RWPE1 (cell line): ENCODE results near the gene REXO2.

Experiments
- CTCF ChIA-PET: fragments of 350-600 bp; sonication (Branson Sonifier 250); formaldehyde crosslinking; extraction: SDS; loops from one replicate; lab custom pipeline; 2021; lab: Yijun Ruan, JAX
- POLR2A ChIA-PET: fragments of 400-600 bp; formaldehyde crosslinking; extraction: SDS; loops from one replicate; lab custom pipeline; 2020; ENCODE audit warnings: antibody characterized with exemption; ENCODE audit not compliant: low non-redundant PET; lab: Yijun Ruan, JAX
- DNase-seq: peaks from one replicate; pipeline ENCODE4 v3.0.0; 2012; ENCODE audit warnings: low spot score
- H3K27ac ChIP-seq: fragments of 450-650 bp; 2 replicates; pipeline ENCODE4 v1.5.1; 2017
- TF ChIP-seq, protein P1 (sequence below): fragments of 450-650 bp; conservative IDR thresholded peaks from 2 replicates; pipeline ENCODE4 v1.5.1; 2017; ENCODE audit warnings: low read depth, mild to moderate bottlenecking

Gene REXO2

DNA sequence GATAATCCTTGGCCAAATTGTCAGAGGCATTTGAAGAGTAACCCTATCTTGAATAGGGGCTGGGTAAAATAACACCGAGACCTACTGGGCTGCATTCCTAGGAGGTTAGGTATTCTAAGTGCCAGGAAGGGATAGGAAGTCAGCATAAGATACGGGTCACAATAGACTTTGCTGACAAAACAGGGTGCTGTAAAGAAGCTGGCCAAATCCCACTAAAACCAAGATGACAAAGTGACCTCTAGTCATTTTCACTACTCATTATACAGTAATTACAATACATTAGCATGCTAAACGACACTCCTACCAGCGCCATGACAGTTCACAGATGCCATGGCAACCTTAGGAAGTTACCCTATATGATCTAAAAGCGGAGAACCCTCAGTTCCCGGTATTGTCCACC lies 964 bp upstream of the REXO2 start:
- H3K27ac ChIP-seq, result no peak overlapping the region
- POLR2A ChIA-PET, result no interaction called here
- peak; percentile 21 for DNase-seq

DNA sequence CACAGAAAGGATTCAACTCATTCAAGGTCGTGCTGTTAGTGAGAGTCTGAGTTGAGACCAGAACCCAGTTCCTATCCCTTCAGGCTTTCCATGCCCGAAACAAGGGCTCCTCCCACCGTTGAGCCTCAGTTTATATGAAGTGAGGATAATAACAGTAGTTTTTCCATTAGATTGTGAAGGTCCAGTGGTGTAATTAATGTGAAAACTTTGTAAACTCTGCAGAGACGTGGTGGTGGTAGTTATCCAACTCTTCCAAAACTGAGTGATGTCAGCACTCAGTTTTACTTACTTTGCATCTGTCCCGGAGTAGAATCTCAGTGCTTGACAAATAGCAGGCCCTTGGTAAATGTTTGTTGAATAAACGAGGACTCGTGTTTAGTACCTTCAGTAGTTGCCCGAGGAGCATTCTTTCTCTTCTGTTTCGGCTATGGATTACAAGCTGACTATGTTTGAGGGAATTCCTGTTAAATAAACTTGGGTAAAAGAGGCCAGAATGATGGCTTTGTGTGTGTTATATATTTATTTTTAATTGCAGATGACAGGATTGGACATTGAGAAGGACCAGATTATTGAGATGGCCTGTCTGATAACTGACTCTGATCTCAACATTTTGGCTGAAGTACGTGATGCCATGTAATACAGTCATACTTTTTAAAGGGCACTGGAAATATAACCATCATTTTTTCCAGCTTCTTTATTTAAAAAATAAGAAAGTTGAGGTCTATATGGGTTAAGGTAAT lies 1.0 kb downstream of the REXO2 start:
- ChIA-PET CTCF (interaction anchor here (0.6 kb wide), 1 partner anchor 546 kb away, joined by 4 read pairs; no protein-coding TSS in a partner anchor), POLR2A (no interaction called here)
- H3K27ac ChIP-seq, result peak overlapping the region; percentile 80
- DNase-seq, result no peak
- TF ChIP-seq, protein P1, sequence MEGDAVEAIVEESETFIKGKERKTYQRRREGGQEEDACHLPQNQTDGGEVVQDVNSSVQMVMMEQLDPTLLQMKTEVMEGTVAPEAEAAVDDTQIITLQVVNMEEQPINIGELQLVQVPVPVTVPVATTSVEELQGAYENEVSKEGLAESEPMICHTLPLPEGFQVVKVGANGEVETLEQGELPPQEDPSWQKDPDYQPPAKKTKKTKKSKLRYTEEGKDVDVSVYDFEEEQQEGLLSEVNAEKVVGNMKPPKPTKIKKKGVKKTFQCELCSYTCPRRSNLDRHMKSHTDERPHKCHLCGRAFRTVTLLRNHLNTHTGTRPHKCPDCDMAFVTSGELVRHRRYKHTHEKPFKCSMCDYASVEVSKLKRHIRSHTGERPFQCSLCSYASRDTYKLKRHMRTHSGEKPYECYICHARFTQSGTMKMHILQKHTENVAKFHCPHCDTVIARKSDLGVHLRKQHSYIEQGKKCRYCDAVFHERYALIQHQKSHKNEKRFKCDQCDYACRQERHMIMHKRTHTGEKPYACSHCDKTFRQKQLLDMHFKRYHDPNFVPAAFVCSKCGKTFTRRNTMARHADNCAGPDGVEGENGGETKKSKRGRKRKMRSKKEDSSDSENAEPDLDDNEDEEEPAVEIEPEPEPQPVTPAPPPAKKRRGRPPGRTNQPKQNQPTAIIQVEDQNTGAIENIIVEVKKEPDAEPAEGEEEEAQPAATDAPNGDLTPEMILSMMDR, result no peak

More for the DNA sequence above, 964 bp upstream of the REXO2 start:
- CTCF ChIA-PET, result interaction anchor here (0.8 kb wide), 1 partner anchor 18 kb away, joined by 3 read pairs; no protein-coding TSS in a partner anchor
- TF ChIP-seq, protein P1, result no peak

DNA sequence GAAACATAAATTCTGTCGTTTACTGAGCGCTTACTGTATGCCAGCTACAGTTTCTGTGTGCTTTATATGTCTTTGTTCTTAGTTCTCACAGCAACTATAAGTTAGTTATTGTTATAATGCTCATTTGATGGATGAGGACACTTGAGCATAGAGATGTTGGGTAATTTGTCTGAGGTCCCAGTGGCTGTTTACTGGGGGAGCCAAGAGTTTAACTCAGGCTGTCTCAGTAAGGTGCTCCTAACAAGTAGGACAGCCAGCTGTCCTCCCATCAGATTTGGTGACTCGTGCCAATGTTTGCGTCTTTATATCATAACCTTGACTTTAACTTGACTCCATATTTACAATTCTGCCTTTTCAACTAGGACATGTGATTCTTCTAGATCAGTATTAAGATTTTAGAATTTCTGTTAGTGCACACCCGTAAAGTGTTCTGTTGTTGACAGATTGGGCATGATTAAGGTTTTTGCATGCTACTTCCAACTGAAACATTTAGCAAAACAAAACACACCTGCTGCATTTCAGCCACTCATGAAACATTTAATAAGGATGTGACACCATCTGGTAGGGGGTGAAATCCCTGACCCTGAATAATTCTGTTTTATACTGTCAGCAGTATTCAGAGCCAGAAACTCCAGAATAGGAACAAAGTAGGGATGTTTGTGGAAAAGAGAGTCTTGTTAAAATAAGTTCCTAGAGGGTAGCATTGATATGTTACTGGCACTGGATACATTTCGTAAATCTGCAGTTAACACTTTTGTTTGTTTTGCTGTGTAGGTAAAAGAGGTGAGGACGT lies 1.9 kb downstream of the REXO2 start:
- H3K27ac ChIP-seq, result no peak overlapping the region
- CTCF ChIA-PET, result interaction anchor here (0.6 kb wide), 1 partner anchor 547 kb away, joined by 4 read pairs; no protein-coding TSS in a partner anchor
- POLR2A ChIA-PET, result no interaction called here
- TF ChIP-seq, protein P1, result no peak
- DNase-seq, result no peak

DNA sequence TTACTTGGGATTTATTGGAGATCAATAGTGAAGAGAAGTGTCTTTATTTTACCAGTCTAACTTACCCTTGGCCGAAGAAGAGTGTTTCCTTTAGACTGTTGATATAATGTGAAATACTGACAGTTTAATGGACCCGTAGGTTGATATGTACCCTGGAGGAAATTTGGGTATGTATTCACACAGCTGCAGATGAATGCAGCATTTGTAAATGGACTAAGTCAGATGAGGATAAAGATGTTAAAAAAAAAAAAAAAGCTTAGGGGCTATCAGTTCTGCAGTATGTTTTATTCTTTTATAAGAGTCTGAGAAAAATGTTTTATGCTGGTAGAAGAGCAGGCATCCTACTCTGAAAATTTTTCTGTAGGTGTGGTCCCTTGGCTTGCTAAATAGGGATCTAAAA lies 2.7 kb downstream of the REXO2 start:
- ChIA-PET POLR2A (no interaction called here), CTCF (interaction anchor here (0.6 kb wide), 2 partner anchors 103 to 449 kb away, joined by 3 to 5 read pairs; no protein-coding TSS in a partner anchor)
- TF ChIP-seq, protein P1, result no peak
- DNase-seq, result no peak
- no peak overlapping the region for H3K27ac ChIP-seq

DNA sequence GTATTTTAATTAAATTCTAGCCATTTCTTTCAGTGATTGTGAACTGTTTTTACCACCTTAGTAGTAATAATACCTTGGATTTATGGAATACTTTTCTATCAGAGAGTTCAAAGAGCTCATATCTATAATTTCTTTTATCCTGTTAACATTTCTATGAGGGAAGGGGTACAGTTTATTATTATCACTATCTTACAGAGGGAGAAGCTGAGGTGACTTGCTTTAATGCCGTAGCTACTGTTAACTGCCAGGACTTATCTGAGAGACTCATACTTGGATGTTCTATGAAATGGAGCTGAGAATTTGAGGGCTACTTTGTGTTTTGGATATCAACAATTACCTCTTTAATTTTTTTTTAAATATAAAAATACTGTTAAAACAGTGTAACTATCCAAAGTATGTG lies 3.3 kb downstream of the REXO2 start:
- TF ChIP-seq, protein P1, result no peak
- CTCF ChIA-PET, result interaction anchor here (0.6 kb wide), 2 partner anchors 103 to 450 kb away, joined by 3 to 5 read pairs; no protein-coding TSS in a partner anchor
- H3K27ac ChIP-seq, result no peak overlapping the region
- POLR2A ChIA-PET, result no interaction called here
- DNase-seq, result no peak

DNA sequence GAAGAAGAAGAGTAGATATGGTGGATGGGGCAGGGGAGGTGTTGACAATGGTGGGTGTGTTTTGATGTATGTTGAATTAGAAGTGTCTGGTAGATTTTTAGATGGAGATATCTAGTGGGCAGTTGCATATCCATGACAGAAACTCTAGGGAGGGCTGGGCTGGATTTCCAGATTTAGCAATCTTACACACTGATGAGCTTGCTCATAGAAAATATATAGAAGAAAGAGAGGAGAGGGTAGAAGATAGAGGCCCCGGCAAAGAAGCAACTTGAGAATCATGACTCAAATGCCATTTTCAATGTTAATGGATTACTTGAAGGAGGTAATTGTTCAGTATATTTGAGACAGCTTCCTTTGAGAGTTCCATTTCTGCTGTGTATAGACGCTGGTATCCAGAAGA lies 8.2 kb downstream of the REXO2 start:
- TF ChIP-seq, protein P1, result no peak
- POLR2A ChIA-PET, result no interaction called here
- no peak for DNase-seq
- CTCF ChIA-PET, result interaction anchor here (0.5 kb wide), 1 partner anchor 115 kb away, joined by 4 read pairs; no protein-coding TSS in a partner anchor
- no peak overlapping the region for H3K27ac ChIP-seq
